SK-N-SH (cell line): ENCODE results near the gene SPATC1L. TPM values are rescaled to one million over a fixed set of nuclear protein-coding genes. Genes with fewer than 3 reads are reported as not detected.

Experiments
- CTCF ChIA-PET: fragments of 300-600, 350-600 bp; formaldehyde crosslinking; extraction: SDS; loops from one replicate; lab custom pipeline; 2021; lab: Yijun Ruan, JAX
- POLR2A ChIA-PET: fragments of 350-600 bp; sonication (Branson Sonifier 250); formaldehyde crosslinking; extraction: SDS; loops from one replicate; lab custom pipeline; 2020; ENCODE audit warnings: antibody characterized with exemption, inconsistent platforms; lab: Yijun Ruan, JAX
- DNase-seq: peaks from one replicate; pipeline ENCODE4 v3.0.0; 2012
- H2AFZ ChIP-seq: fragments of 200-600 bp; sonication (generic); 2 replicates; pipeline ENCODE4 v1.8.1; 2016; ENCODE audit warnings: antibody characterized with exemption, mild to moderate bottlenecking, low read depth
- H3F3A ChIP-seq: fragments of 200-600 bp; sonication (generic); replicated peaks from 2 replicates; pipeline ENCODE3; 2016; ENCODE audit warnings: antibody characterized with exemption, mild to moderate bottlenecking; ENCODE audit not compliant: insufficient read depth
- H3K27ac ChIP-seq, 2 experiments: fragments of 200-500 bp in 1 of 2; fragments of 200-600 bp in 1 of 2; sonication (Bioruptor generic) in 1 of 2; sonication (generic), shearing (Covaris generic) in 1 of 2; 2 replicates each; pipeline versions ENCODE4 v1.5.1 to v1.6.1; 2014 to 2016; ENCODE audit warnings: low read depth in 2 of 2, inconsistent platforms in 1 of 2, low read length in 1 of 2, mild to moderate bottlenecking in 1 of 2, mixed read lengths in 1 of 2
- H3K27me3 ChIP-seq: fragments of 200-600 bp; sonication (generic), shearing (Covaris generic); 2 replicates; pipeline ENCODE4 v1.6.1; 2016; ENCODE audit warnings: mixed run types; ENCODE audit not compliant: insufficient read depth
- H3K36me3 ChIP-seq, 2 experiments: fragments of 200-500 bp in 1 of 2; fragments of 200-600 bp in 1 of 2; sonication (Bioruptor generic) in 1 of 2; sonication (generic) in 1 of 2; replicated peaks in 1 of 2; 2 replicates each; pipeline versions ENCODE3 to v1.5.1; 2014 to 2016; ENCODE audit warnings: low read length in 1 of 2, mild to moderate bottlenecking in 1 of 2; ENCODE audit not compliant: insufficient read depth in 2 of 2, control insufficient read depth in 1 of 2
- H3K4me1 ChIP-seq, 2 experiments: fragments of 200-500 bp in 1 of 2; fragments of 200-600 bp in 1 of 2; sonication (Bioruptor generic) in 1 of 2; sonication (generic), shearing (Covaris generic) in 1 of 2; 2 replicates each; pipeline versions ENCODE4 v1.5.1 to v1.6.1; 2014 to 2016; ENCODE audit warnings: low read depth in 1 of 2, low read length in 1 of 2, mixed run types in 1 of 2; ENCODE audit not compliant: insufficient read depth in 2 of 2, control insufficient read depth in 1 of 2
- H3K4me2 ChIP-seq: fragments of 200-600 bp; sonication (generic), shearing (Covaris generic); 2 replicates; pipeline ENCODE4 v1.6.1; 2017; ENCODE audit warnings: mixed run types
- H3K4me3 ChIP-seq, 2 experiments: fragments of 200-500 bp in 1 of 2; fragments of 200-600 bp in 1 of 2; sonication (Bioruptor generic) in 1 of 2; sonication (generic), shearing (Covaris generic) in 1 of 2; 2 replicates each; pipeline versions ENCODE4 v1.5.1 to v1.8.1; 2014 to 2016; ENCODE audit warnings: low read depth in 2 of 2, inconsistent platforms in 1 of 2, low read length in 1 of 2, mild to moderate bottlenecking in 1 of 2, mixed read lengths in 1 of 2, moderate library complexity in 1 of 2
- H3K79me2 ChIP-seq: fragments of 200-600 bp; sonication (generic); 2 replicates; pipeline ENCODE4 v1.8.1; 2017; ENCODE audit warnings: mild to moderate bottlenecking; ENCODE audit not compliant: insufficient read depth
- H3K9ac ChIP-seq: fragments of 200-600 bp; sonication (generic); 2 replicates; pipeline ENCODE4 v1.6.1; 2017; ENCODE audit warnings: mixed run types
- H3K9me2 ChIP-seq: fragments of 200-600 bp; sonication (generic); 2 replicates; pipeline ENCODE4 v1.6.1; 2017; ENCODE audit warnings: mixed run types
- H3K9me3 ChIP-seq: fragments of 200-600 bp; sonication (generic); 2 replicates; pipeline ENCODE4 v1.6.1; 2017; ENCODE audit warnings: mixed run types, mild to moderate bottlenecking, moderate library complexity
- H4K20me1 ChIP-seq: fragments of 200-600 bp; sonication (generic); 2 replicates; pipeline ENCODE4 v1.6.1; 2017; ENCODE audit warnings: mild to moderate bottlenecking, mixed run types; ENCODE audit not compliant: insufficient read depth
- CHD2 ChIP-seq: fragments of 150-350 bp; IDR thresholded peaks from 2 replicates; pipeline ENCODE4 v1.6.1; 2018; ENCODE audit warnings: low read length; ENCODE audit not compliant: partially characterized antibody
- ELF1 ChIP-seq: IDR thresholded peaks from 2 replicates; pipeline ENCODE4 v1.4.0; 2012
- EP300 ChIP-seq, 2 experiments: IDR thresholded peaks; 2 replicates each; pipeline versions ENCODE4 v1.4.0 to v1.6.1; 2012; ENCODE audit warnings: borderline replicate concordance in 1 of 2, low read depth in 1 of 2, low read length in 1 of 2
- EZH2phosphoT487 ChIP-seq: fragments of 200-600 bp; sonication (generic); IDR thresholded peaks from 2 replicates; pipeline ENCODE4 v1.6.1; 2017; ENCODE audit warnings: low read depth, mixed run types, mild to moderate bottlenecking, antibody characterized with exemption, moderate library complexity, borderline replicate concordance
- FOXM1 ChIP-seq: IDR thresholded peaks from 2 replicates; pipeline ENCODE4 v1.4.0; 2012; ENCODE audit warnings: low read depth, mild to moderate bottlenecking
- GABPA ChIP-seq: IDR thresholded peaks from 2 replicates; pipeline ENCODE4 v1.4.0; 2012; ENCODE audit warnings: low read depth, mild to moderate bottlenecking
- GATA2 ChIP-seq: sonication (generic); formaldehyde crosslinking; IDR thresholded peaks from 2 replicates; pipeline ENCODE4 v1.5.0; 2020; ENCODE audit warnings: mild to moderate bottlenecking, missing genetic modification reagents
- IRF3 ChIP-seq: fragments of 150-350 bp; IDR thresholded peaks from 2 replicates; pipeline ENCODE4 v1.6.1; 2016; ENCODE audit warnings: mild to moderate bottlenecking, low read depth, low read length
- JUND ChIP-seq: IDR thresholded peaks from 2 replicates; pipeline ENCODE4 v1.4.0; 2012
- MEF2A ChIP-seq: IDR thresholded peaks from 2 replicates; pipeline ENCODE4 v1.4.0; 2012; ENCODE audit warnings: low read depth, borderline replicate concordance
- POLR2AphosphoS5 ChIP-seq: IDR thresholded peaks from 2 replicates; pipeline ENCODE4 v1.6.1; 2012; ENCODE audit warnings: low read depth, low read length
- RAD21 ChIP-seq: IDR thresholded peaks from 2 replicates; pipeline ENCODE4 v1.6.1; 2012; ENCODE audit warnings: mild to moderate bottlenecking, low read length
- RCOR1 ChIP-seq: fragments of 150-350 bp; IDR thresholded peaks from 2 replicates; pipeline ENCODE4 v1.6.1; 2017; ENCODE audit warnings: antibody characterized with exemption, low read length
- RFX5 ChIP-seq: IDR thresholded peaks from 2 replicates; pipeline ENCODE4 v1.6.1; 2012; ENCODE audit warnings: mild to moderate bottlenecking, improper control_type of control experiment, low read length
- TAF1 ChIP-seq: IDR thresholded peaks from 2 replicates; pipeline ENCODE4 v1.6.1; 2012; ENCODE audit warnings: low read depth, mild to moderate bottlenecking, low read length, moderate library complexity, borderline replicate concordance
- TCF12 ChIP-seq: IDR thresholded peaks from 2 replicates; pipeline ENCODE4 v1.4.0; 2012
- TEAD4 ChIP-seq: IDR thresholded peaks from 2 replicates; pipeline ENCODE4 v1.4.0; 2012; ENCODE audit warnings: mild to moderate bottlenecking, borderline replicate concordance; ENCODE audit not compliant: insufficient read depth
- WGBS: methylation state at CpG from one replicate; pipeline ENCODE4 v1.1.6; 2017; ENCODE audit warnings: low lambda C conversion rate; 5-methylcytosine and 5-hydroxymethylcytosine counted together
- polyA plus RNA-seq, 3 experiments: library from polyadenylated mRNA; depleted of rRNA; stranded (reverse); fragments of >200 nt; gene quantifications; 2 replicates each; pipeline ENCODE4 v1.2.3, GENCODE V29; 2012
- TF ChIP-seq, protein P1 (sequence below): IDR thresholded peaks from 2 replicates; pipeline ENCODE4 v1.6.1; 2012; ENCODE audit warnings: mild to moderate bottlenecking, low read depth, low read length, moderate library complexity

The SPATC1L gene
- polyA plus RNA-seq, 1 of the 3 experiments (the other 2 are of a cell fraction): 8.3 TPM

GRCh38 chr21:46172863-46173528, 11.3 kb downstream of the SPATC1L start:
- Histone ChIP-seq H3K79me2 (no peaks in the 10 kb centered on the region), H2AFZ (no peak overlapping the region), H3K27ac (no peak overlapping the region), H3K9ac (no peak overlapping the region), H3F3A (peaks cover 4% of the 10 kb centered on the region), H3K9me2 (no peaks in the 10 kb centered on the region), H3K4me1 (no peaks in the 10 kb centered on the region), H3K9me3 (no peaks in the 10 kb centered on the region), H3K27me3 (no peaks in the 10 kb centered on the region), H3K4me2 (no peak overlapping the region), H3K36me3 (no peaks in the 10 kb centered on the region), H3K4me3 (no peak overlapping the region), H4K20me1 (no peaks in the 10 kb centered on the region)
- ChIA-PET CTCF (interaction anchor here (0.8 to 1.1 kb wide), 3 partner anchors 20 to 29 kb away, joined by 3 to 7 read pairs (median 4); no protein-coding TSS in a partner anchor), POLR2A (no interaction called here)
- TF ChIP-seq JUND: no peak
- no peak for TF ChIP-seq GATA2
- TF ChIP-seq TAF1: no peak
- TF ChIP-seq EP300 (IDR thresholded peaks at IDR 0.05; ENCODE audit: borderline replicate concordance in 1 of 2, low read depth in 1 of 2, low read length in 1 of 2): no peak
- no peak for TF ChIP-seq MEF2A
- TF ChIP-seq TCF12: no peak
- no peak for TF ChIP-seq RCOR1
- TF ChIP-seq ELF1: no peak
- TF ChIP-seq EZH2phosphoT487: no peak
- TF ChIP-seq RAD21: no peak
- TF ChIP-seq GABPA: no peak
- TF ChIP-seq IRF3: no peak
- no peak for TF ChIP-seq RFX5
- no peak for DNase-seq
- WGBS: 66% methylated on average over 3 of the region's 6 CpGs

- peaks cover 4% of the 10 kb centered on the region for H3F3A ChIP-seq
- DNase-seq: no peak
- no peaks in the 10 kb centered on the region for H3K36me3 ChIP-seq
- H4K20me1 ChIP-seq: no peaks in the 10 kb centered on the region
- ChIA-PET CTCF (interaction anchor here (0.8 kb wide), 1 partner anchor 19 kb away, joined by 7 read pairs; no protein-coding TSS in a partner anchor), POLR2A (no interaction called here)
- H3K79me2 ChIP-seq: no peaks in the 10 kb centered on the region
- H3K27ac ChIP-seq: no peak overlapping the region
- H3K9ac ChIP-seq: no peak overlapping the region
- H3K9me3 ChIP-seq: no peaks in the 10 kb centered on the region
- H3K9me2 ChIP-seq: no peaks in the 10 kb centered on the region
- H3K4me3 ChIP-seq: no peak overlapping the region
- 70% methylated on average over 21 of the region's 21 CpGs for WGBS
- H3K4me2 ChIP-seq: no peak overlapping the region
- no peaks in the 10 kb centered on the region for H3K4me1 ChIP-seq
- no peaks in the 10 kb centered on the region for H3K27me3 ChIP-seq
- TF ChIP-seq CHD2 (no peak), RFX5 (no peak), RCOR1 (no peak), TAF1 (no peak), ELF1 (no peak), TEAD4 (no peak), GATA2 (no peak), POLR2AphosphoS5 (no peak), FOXM1 (no peak)
- TF ChIP-seq, protein P1, sequence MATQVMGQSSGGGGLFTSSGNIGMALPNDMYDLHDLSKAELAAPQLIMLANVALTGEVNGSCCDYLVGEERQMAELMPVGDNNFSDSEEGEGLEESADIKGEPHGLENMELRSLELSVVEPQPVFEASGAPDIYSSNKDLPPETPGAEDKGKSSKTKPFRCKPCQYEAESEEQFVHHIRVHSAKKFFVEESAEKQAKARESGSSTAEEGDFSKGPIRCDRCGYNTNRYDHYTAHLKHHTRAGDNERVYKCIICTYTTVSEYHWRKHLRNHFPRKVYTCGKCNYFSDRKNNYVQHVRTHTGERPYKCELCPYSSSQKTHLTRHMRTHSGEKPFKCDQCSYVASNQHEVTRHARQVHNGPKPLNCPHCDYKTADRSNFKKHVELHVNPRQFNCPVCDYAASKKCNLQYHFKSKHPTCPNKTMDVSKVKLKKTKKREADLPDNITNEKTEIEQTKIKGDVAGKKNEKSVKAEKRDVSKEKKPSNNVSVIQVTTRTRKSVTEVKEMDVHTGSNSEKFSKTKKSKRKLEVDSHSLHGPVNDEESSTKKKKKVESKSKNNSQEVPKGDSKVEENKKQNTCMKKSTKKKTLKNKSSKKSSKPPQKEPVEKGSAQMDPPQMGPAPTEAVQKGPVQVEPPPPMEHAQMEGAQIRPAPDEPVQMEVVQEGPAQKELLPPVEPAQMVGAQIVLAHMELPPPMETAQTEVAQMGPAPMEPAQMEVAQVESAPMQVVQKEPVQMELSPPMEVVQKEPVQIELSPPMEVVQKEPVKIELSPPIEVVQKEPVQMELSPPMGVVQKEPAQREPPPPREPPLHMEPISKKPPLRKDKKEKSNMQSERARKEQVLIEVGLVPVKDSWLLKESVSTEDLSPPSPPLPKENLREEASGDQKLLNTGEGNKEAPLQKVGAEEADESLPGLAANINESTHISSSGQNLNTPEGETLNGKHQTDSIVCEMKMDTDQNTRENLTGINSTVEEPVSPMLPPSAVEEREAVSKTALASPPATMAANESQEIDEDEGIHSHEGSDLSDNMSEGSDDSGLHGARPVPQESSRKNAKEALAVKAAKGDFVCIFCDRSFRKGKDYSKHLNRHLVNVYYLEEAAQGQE: no peak
- no peak overlapping the region for H2AFZ ChIP-seq
Measured at GRCh38 chr21:46171996-46172862, 12.0 kb downstream of the SPATC1L start.
